ENCODE measurements around the gene UTF1. TPM values are rescaled to one million over a fixed set of nuclear protein-coding genes. Genes with fewer than 3 reads are reported as not detected.

UTF1 gene
- total RNA-seq, 2 donors from 2014 or later = 1.5 TPM; not detected in 1

DNA sequence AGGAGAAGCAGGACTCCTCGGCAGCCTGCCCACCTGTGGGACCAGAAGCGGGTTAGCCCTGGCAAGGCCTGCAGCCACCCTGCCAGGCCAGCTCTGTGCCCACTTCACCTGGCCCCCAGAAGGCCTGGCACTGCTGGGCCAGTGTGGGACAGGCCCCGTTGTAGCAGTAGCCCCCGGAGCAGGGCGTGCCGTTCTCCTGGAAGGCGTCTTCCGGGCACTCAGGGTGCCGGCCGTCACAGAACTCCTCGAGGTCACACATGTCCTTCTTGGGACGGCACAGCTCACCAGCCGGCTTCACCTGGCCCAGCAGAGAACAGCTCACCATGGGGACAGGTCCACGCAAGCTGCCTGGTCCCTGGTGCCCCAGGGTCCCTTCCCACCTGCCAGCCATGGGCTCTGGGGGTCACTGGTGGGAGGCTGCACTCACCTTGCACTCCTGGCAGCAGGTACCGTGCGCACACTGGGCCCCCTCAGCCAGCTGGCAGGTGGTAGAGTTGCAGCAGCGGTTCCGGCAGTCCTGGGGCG, 40.8 kb downstream of the UTF1 start:
- Histone ChIP-seq H3K36me3 (ENCODE audit: control insufficient read depth, insufficient read depth, low read length) (no peaks in the 10 kb centered on the region), H3K27ac (ENCODE audit: low read depth, low read length) (no peak overlapping the region), H3K4me3 (ENCODE audit: low read length) (no peak overlapping the region), H3K27me3 (ENCODE audit: control insufficient read depth, insufficient read depth, low read length, poor library complexity, severe bottlenecking) (peaks cover 2% of the 10 kb centered on the region), H3K9me3 (ENCODE audit: control insufficient read depth, low read length) (no peaks in the 10 kb centered on the region), H3K4me1 (ENCODE audit: control insufficient read depth, insufficient read depth, low read length) (peaks cover 4% of the 10 kb centered on the region), H3K9ac (ENCODE audit: extremely low read depth, low read length, poor library complexity, severe bottlenecking) (no peak overlapping the region)
- 91 to 96% methylated on average over 15 to 19 of the region's 19 CpGs for WGBS, 2 experiments (ENCODE audit: insufficient coverage in 1 of 2, insufficient read length in 1 of 2)
- Mint-ChIP-seq H3K4me3 (no peak overlapping the region), H3K27me3 (ENCODE audit: insufficient read depth) (peaks cover 1% of the 10 kb centered on the region), H3K27ac (no peak overlapping the region), H3K4me1 (no peaks in the 10 kb centered on the region), H3K9me3 (no peaks in the 10 kb centered on the region), H3K36me3 (ENCODE audit: low read depth) (no peaks in the 10 kb centered on the region)
- TF ChIP-seq, protein P1, sequence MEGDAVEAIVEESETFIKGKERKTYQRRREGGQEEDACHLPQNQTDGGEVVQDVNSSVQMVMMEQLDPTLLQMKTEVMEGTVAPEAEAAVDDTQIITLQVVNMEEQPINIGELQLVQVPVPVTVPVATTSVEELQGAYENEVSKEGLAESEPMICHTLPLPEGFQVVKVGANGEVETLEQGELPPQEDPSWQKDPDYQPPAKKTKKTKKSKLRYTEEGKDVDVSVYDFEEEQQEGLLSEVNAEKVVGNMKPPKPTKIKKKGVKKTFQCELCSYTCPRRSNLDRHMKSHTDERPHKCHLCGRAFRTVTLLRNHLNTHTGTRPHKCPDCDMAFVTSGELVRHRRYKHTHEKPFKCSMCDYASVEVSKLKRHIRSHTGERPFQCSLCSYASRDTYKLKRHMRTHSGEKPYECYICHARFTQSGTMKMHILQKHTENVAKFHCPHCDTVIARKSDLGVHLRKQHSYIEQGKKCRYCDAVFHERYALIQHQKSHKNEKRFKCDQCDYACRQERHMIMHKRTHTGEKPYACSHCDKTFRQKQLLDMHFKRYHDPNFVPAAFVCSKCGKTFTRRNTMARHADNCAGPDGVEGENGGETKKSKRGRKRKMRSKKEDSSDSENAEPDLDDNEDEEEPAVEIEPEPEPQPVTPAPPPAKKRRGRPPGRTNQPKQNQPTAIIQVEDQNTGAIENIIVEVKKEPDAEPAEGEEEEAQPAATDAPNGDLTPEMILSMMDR (conservative IDR thresholded peaks at IDR 0.05) = no peak
- DNase-seq = no peak

DNA sequence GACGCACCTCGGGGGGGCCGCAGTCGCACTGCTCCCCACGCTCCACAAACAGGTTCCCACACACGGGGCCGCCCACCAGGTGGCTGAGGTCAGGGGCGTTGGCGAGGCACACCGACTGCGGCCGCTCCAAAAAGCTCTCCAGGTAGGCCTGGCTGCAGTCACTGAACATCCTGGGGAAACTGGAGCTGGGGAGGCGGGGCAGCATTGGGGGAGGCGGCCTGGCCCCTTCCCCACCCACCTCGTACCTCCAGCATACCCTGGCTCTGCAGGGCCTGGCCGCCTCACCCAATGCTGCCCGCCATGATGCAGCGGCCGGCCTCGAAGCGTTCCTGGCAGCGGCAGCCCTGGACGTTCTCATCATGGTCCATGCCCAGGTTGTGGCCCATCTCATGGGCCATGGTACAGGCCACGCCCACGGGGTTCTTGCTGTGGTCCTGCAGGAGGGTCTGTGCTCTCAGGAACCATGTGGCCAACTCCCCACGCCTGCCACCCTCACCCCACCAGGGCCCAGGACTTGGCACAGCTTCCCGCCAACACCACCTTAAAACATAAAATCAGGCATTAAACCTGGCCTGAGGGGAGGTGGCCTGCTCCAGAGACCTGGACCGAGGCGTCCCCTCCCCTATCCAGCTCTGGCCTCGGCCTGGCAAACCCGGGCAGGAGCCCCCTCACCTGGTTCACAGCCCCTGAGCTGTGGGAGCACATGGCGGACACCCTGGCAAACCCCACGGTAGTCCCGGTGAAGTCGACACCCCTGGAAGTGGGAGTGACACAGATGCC, 41.7 kb downstream of the UTF1 start:
- H3K27me3 Mint-ChIP-seq (ENCODE audit: insufficient read depth) = peaks cover 6% of the 10 kb centered on the region
- H3K9me3 Mint-ChIP-seq = no peaks in the 10 kb centered on the region
- H3K4me3 Mint-ChIP-seq = no peak overlapping the region
- Histone ChIP-seq H3K27ac (ENCODE audit: low read depth, low read length) (no peak overlapping the region), H3K4me1 (ENCODE audit: control insufficient read depth, insufficient read depth, low read length) (peaks cover 4% of the 10 kb centered on the region), H3K27me3 (ENCODE audit: control insufficient read depth, insufficient read depth, low read length, poor library complexity, severe bottlenecking) (peaks cover 9% of the 10 kb centered on the region), H3K9me3 (ENCODE audit: control insufficient read depth, low read length) (no peaks in the 10 kb centered on the region), H3K4me3 (ENCODE audit: low read length) (no peak overlapping the region), H3K36me3 (ENCODE audit: control insufficient read depth, insufficient read depth, low read length) (no peaks in the 10 kb centered on the region), H3K9ac (ENCODE audit: extremely low read depth, low read length, poor library complexity, severe bottlenecking) (no peak overlapping the region)
- WGBS, 2 experiments (ENCODE audit: insufficient coverage in 1 of 2, insufficient read length in 1 of 2) = 67 to 80% methylated on average over 9 to 34 of the region's 35 CpGs
- TF ChIP-seq, protein P1 (conservative IDR thresholded peaks at IDR 0.05) = no peak
- DNase-seq = no peak
- H3K4me1 Mint-ChIP-seq = no peaks in the 10 kb centered on the region
- H3K27ac Mint-ChIP-seq = no peak overlapping the region
- no peaks in the 10 kb centered on the region for H3K36me3 Mint-ChIP-seq (ENCODE audit: low read depth)

DNA sequence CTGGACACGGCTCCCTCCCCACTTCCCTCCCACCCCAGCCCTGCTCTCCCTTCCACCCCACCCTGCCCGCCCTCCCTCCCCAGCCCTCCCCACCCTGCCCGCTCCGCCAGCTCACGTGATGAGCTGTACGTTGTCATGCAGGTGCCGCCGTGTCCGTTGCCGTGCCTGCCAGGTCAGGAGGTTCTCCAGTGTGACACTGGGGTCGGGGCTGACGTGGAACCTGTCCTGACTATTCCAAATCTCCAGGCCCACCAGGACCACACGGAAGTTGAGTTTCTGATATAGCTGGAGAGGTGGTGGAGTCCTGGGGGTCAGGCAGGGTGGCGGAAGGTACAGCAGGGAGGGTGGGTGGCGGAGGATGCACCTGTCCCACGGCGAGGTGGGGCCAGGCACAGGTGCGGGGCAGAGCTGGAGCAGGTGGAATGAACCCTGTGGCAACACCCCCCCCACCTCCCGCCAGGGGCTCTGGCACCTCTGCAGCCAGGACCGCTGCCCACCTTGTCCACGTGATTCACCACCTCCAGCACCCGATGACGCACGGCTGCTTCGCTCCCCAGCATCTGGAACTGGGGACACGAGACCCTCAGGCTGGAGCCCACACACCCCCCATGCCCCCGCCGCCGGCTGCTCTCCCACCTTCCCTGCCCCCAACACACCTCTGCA, 42.4 kb downstream of the UTF1 start:
- H3K4me1 Mint-ChIP-seq = no peaks in the 10 kb centered on the region
- DNase-seq = no peak
- no peaks in the 10 kb centered on the region for H3K36me3 Mint-ChIP-seq (ENCODE audit: low read depth)
- no peaks in the 10 kb centered on the region for H3K9me3 Mint-ChIP-seq
- H3K9ac ChIP-seq (ENCODE audit: extremely low read depth, low read length, poor library complexity, severe bottlenecking) = no peak overlapping the region
- no peaks in the 10 kb centered on the region for H3K9me3 ChIP-seq (ENCODE audit: control insufficient read depth, low read length)
- TF ChIP-seq, protein P1 (conservative IDR thresholded peaks at IDR 0.05) = no peak
- no peak overlapping the region for H3K4me3 Mint-ChIP-seq
- no peak overlapping the region for H3K27ac Mint-ChIP-seq
- H3K27me3 ChIP-seq (ENCODE audit: control insufficient read depth, insufficient read depth, low read length, poor library complexity, severe bottlenecking) = peaks cover 9% of the 10 kb centered on the region
- H3K4me1 ChIP-seq (ENCODE audit: control insufficient read depth, insufficient read depth, low read length) = peaks cover 4% of the 10 kb centered on the region
- no peaks in the 10 kb centered on the region for H3K36me3 ChIP-seq (ENCODE audit: control insufficient read depth, insufficient read depth, low read length)
- H3K27me3 Mint-ChIP-seq (ENCODE audit: insufficient read depth) = peaks cover 6% of the 10 kb centered on the region
- no peak overlapping the region for H3K4me3 ChIP-seq (ENCODE audit: low read length)
- 82% methylated on average over 28 of the region's 29 CpGs; no CpG with 5 or more reads in 1 of the 2 experiments for WGBS, 2 experiments (ENCODE audit: insufficient coverage in 1 of 2, insufficient read length in 1 of 2)
- H3K27ac ChIP-seq (ENCODE audit: low read depth, low read length) = no peak overlapping the region
